Measurements from ENCODE around the gene SMAD2. TPM values are rescaled to one million over a fixed set of nuclear protein-coding genes. Genes with fewer than 3 reads are reported as not detected.

The SMAD2 gene
- total and polyA plus RNA-seq, 7 donors, result 34.1 to 101 (median 56.1) TPM

- H3K4me1 ChIP-seq, result peaks cover 0 to 24% (median 14%) of the 10 kb centered on the region in 4 donors
- DNase-seq, result no peak
- no peaks in the 10 kb centered on the region for H3K27me3 ChIP-seq
- TF ChIP-seq EP300 (IDR thresholded peaks at IDR 0.05) (no peak), CTCF (IDR thresholded peaks at IDR 0.05) (no peak), POLR2A (IDR thresholded peaks at IDR 0.05) (no peak), POLR2AphosphoS5 (IDR thresholded peaks at IDR 0.05) (no peak)
- intact Hi-C loops (cut with DNase I), result loop anchor here (5.0 kb wide), 2 partner anchors 42 to 57 kb away; no protein-coding TSS in a partner anchor
- H3K9me3 ChIP-seq, result no peaks in the 10 kb centered on the region
- peaks cover 0 to 28% (median 4%) of the 10 kb centered on the region in 4 donors for H3K36me3 ChIP-seq
- WGBS, 2 donors, result 9 to 60% methylated on average over 1 of the region's 1 CpG
- no peak overlapping the region for H3K4me3 ChIP-seq
- H3K27ac ChIP-seq, result no peak overlapping the region
Observed at GRCh38 chr18:47870605-47871004, 59.9 kb downstream of the SMAD2 start.

GRCh38 chr18:47868744-47869143 lies 61.7 kb downstream of the SMAD2 start:
- Histone ChIP-seq H3K36me3 (peaks cover 0 to 41% (median 7%) of the 10 kb centered on the region in 4 donors), H3K4me1 (peaks cover 0 to 24% (median 14%) of the 10 kb centered on the region in 4 donors), H3K4me3 (no peak overlapping the region), H3K27me3 (no peaks in the 10 kb centered on the region), H3K9me3 (no peaks in the 10 kb centered on the region), H3K27ac (no peak overlapping the region)
- TF ChIP-seq POLR2AphosphoS5 (IDR thresholded peaks at IDR 0.05) (no peak), EP300 (IDR thresholded peaks at IDR 0.05) (no peak), POLR2A (IDR thresholded peaks at IDR 0.05) (no peak), CTCF (IDR thresholded peaks at IDR 0.05) (no peak)
- WGBS, 2 donors, result 88% methylated on average over 3 of the region's 3 CpGs
- intact Hi-C loops (cut with DNase I), result no loop called here
- no peak for DNase-seq

DNA sequence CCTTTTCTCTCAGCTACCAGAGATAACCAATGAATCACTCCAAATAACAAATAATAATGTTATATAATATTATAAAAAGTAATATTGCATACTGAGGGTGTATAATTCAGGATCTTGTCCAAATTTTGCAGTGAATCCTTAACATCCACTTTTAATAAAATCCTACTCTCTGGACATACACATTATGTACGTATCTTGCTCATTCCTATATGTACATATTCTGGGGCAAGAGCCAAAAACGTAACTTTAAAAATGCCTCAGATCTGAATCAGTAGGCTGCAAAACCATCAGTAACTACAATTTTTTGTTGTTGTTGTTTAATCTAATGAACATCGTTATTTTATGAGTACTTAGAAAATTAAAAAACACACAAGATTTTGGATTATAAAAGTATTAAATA lies 65.3 kb downstream of the SMAD2 start:
- intact Hi-C loops (cut with DNase I), result no loop called here
- H3K4me1 ChIP-seq, result no peaks in the 10 kb centered on the region
- DNase-seq, result no peak
- TF ChIP-seq CTCF (IDR thresholded peaks at IDR 0.05), result no peak
- no peak for TF ChIP-seq POLR2AphosphoS5 (IDR thresholded peaks at IDR 0.05)
- TF ChIP-seq EP300 (IDR thresholded peaks at IDR 0.05), result no peak
- no peak for TF ChIP-seq POLR2A (IDR thresholded peaks at IDR 0.05)
- H3K27me3 ChIP-seq, result no peaks in the 10 kb centered on the region
- H3K4me3 ChIP-seq, result no peak overlapping the region
- H3K9me3 ChIP-seq, result no peaks in the 10 kb centered on the region
- peaks cover 0 to 60% (median 12%) of the 10 kb centered on the region in 4 donors for H3K36me3 ChIP-seq
- WGBS, 2 donors, result 96 to 97% methylated on average over 3 of the region's 3 CpGs
- H3K27ac ChIP-seq, result no peak overlapping the region

DNA sequence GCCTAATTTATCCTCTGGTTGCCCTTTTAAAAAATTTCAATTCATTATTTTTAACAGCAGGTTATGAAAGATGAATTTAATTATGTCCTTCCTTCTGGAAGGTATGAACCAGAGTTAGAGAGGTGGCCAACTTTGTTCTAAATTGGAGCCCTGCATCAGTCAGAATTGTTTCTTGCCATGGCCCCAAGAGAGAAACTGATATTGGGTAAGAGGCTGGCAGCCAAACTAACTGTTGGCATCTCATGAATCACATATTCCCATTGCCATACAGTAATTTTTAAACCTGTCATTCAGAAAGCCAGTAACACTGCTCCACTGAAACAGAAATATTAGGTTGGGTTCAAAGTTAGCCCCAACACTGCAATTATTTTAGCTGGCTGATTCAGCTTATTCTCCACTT lies 67.4 kb downstream of the SMAD2 start:
- Histone ChIP-seq H3K4me1 (no peaks in the 10 kb centered on the region), H3K27me3 (no peaks in the 10 kb centered on the region), H3K36me3 (peaks cover 0 to 70% (median 12%) of the 10 kb centered on the region in 4 donors), H3K9me3 (peaks cover 0 to 9% (median 0%) of the 10 kb centered on the region in 4 donors), H3K27ac (no peak overlapping the region), H3K4me3 (no peak overlapping the region)
- no peak for DNase-seq
- no peak for TF ChIP-seq CTCF (IDR thresholded peaks at IDR 0.05)
- TF ChIP-seq POLR2A (IDR thresholded peaks at IDR 0.05), result no peak
- no peak for TF ChIP-seq EP300 (IDR thresholded peaks at IDR 0.05)
- no peak for TF ChIP-seq POLR2AphosphoS5 (IDR thresholded peaks at IDR 0.05)
- intact Hi-C loops (cut with DNase I), result no loop called here

- H3K36me3 ChIP-seq, result peaks cover 0 to 64% (median 17%) of the 10 kb centered on the region in 4 donors
- WGBS, 2 donors, result 97% methylated on average over 3 of the region's 3 CpGs
- no peaks in the 10 kb centered on the region for H3K4me1 ChIP-seq
- no peak overlapping the region for H3K27ac ChIP-seq
- no peak for TF ChIP-seq POLR2AphosphoS5 (IDR thresholded peaks at IDR 0.05)
- no peak for TF ChIP-seq EP300 (IDR thresholded peaks at IDR 0.05)
- TF ChIP-seq CTCF (IDR thresholded peaks at IDR 0.05), result no peak
- H3K4me3 ChIP-seq, result no peak overlapping the region
- no peak for DNase-seq
- H3K9me3 ChIP-seq, result peaks cover 0 to 21% (median 12%) of the 10 kb centered on the region in 4 donors
- intact Hi-C loops (cut with DNase I), result no loop called here
- H3K27me3 ChIP-seq, result no peaks in the 10 kb centered on the region
Observed at GRCh38 chr18:47858607-47859006, 71.9 kb downstream of the SMAD2 start.

Measured in sigmoid colon (tissue), 7 donors.